PC-3 (cell line): ENCODE results near the gene L3MBTL4. TPM values are rescaled to one million over a fixed set of nuclear protein-coding genes. Genes with fewer than 3 reads are reported as not detected.

ENCODE experiments used
- ATAC-seq: fragments of 200-7000 bp; cut with Tn5 transposase; 2 replicates; pipeline ENCODE4 v1.9.1; 2020; ENCODE audit warnings: mild to moderate bottlenecking, moderate library complexity
- BruUV-seq: library from RNA; stranded (reverse); fragments of 400-500 nt; replicated peaks from 2 replicates; lab custom pipeline; 2021; lab: Mats Ljungman, UMichigan
- CTCF ChIA-PET: fragments of 300-600 bp; sonication (Branson Sonifier 250); formaldehyde crosslinking; loops from one replicate; lab custom pipeline; 2022; ENCODE audit warnings: antibody characterized with exemption; lab: Charles Lee
- POLR2A ChIA-PET: fragments of 300-600 bp; sonication (Branson Sonifier 250); formaldehyde crosslinking; loops from one replicate; lab custom pipeline; 2022; ENCODE audit warnings: antibody characterized with exemption; ENCODE audit not compliant: unreplicated experiment; lab: Charles Lee
- DNase-seq: peaks from one replicate; pipeline ENCODE4 v3.0.0-alpha.2; 2015
- H2AFZ ChIP-seq: fragments of 300-600 bp; sonication (generic); 2 replicates; pipeline ENCODE4 v1.6.0; 2016; ENCODE audit warnings: antibody characterized with exemption, low read length
- H3F3A ChIP-seq: fragments of 300-600 bp; sonication (generic); one replicate; pipeline ENCODE4 v1.6.0; 2017; ENCODE audit warnings: antibody characterized with exemption, low read length, control low read depth, mild to moderate bottlenecking; ENCODE audit not compliant: unreplicated experiment
- H3K27ac ChIP-seq: fragments of 300-600 bp; sonication (generic); 2 replicates; pipeline ENCODE4 v1.5.1; 2016; ENCODE audit warnings: mild to moderate bottlenecking, low read length
- H3K27me3 ChIP-seq: fragments of 300-600 bp; sonication (generic); 2 replicates; pipeline ENCODE4 v1.6.1; 2016; ENCODE audit warnings: low read length, mixed read lengths
- H3K36me3 ChIP-seq: fragments of 300-600 bp; sonication (generic); 2 replicates; pipeline ENCODE4 v1.6.1; 2016; ENCODE audit warnings: low read depth, mixed run types, low read length, mixed read lengths
- H3K4me1 ChIP-seq: fragments of 300-600 bp; sonication (generic); 2 replicates; pipeline ENCODE4 v1.5.1; 2016; ENCODE audit warnings: low read length; ENCODE audit not compliant: insufficient read depth
- H3K4me2 ChIP-seq: fragments of 300-600 bp; sonication (generic); 2 replicates; pipeline ENCODE4 v1.6.0; 2016; ENCODE audit warnings: low read length
- H3K4me3 ChIP-seq: fragments of 300-600 bp; sonication (generic); 2 replicates; pipeline ENCODE4 v1.5.1; 2016; ENCODE audit warnings: mild to moderate bottlenecking, low read length, mixed read lengths
- H3K79me2 ChIP-seq: fragments of 300-600 bp; sonication (generic); 2 replicates; pipeline ENCODE4 v1.6.1; 2017; ENCODE audit warnings: low read length, mixed read lengths
- H3K9ac ChIP-seq: fragments of 300-600 bp; sonication (generic); 2 replicates; pipeline ENCODE4 v1.6.0; 2016; ENCODE audit warnings: mild to moderate bottlenecking, low read length
- H3K9me2 ChIP-seq: fragments of 300-600 bp; sonication (generic); replicated peaks from 2 replicates; pipeline ENCODE4 v1.6.1; 2016; ENCODE audit warnings: mixed run types, low read length, mixed read lengths
- H3K9me3 ChIP-seq: fragments of 300-600 bp; sonication (generic); 2 replicates; pipeline ENCODE4 v1.6.1; 2016; ENCODE audit warnings: low read length, mixed read lengths
- H4K20me1 ChIP-seq: fragments of 300-600 bp; sonication (generic); 2 replicates; pipeline ENCODE4 v1.6.1; 2016; ENCODE audit warnings: low read length, mixed read lengths
- CTCF ChIP-seq: fragments of 300-600 bp; sonication (generic); conservative IDR thresholded peaks from 2 replicates; pipeline ENCODE4 v1.5.1; 2017; ENCODE audit warnings: antibody characterized with exemption, low read depth, mild to moderate bottlenecking, low read length
- EZH2 ChIP-seq: fragments of 300-600 bp; sonication (generic); IDR thresholded peaks from one replicate; pipeline ENCODE4 v1.6.1; 2017; ENCODE audit warnings: antibody characterized with exemption, mild to moderate bottlenecking, low read length; ENCODE audit not compliant: unreplicated experiment
- EZH2phosphoT487 ChIP-seq: fragments of 300-600 bp; sonication (generic); IDR thresholded peaks from 2 replicates; pipeline ENCODE4 v1.6.1; 2018; ENCODE audit warnings: mild to moderate bottlenecking, antibody characterized with exemption, low read length, borderline replicate concordance
- intact Hi-C: fragments of 100-400 bp; cut with micrococcal nuclease; formaldehyde crosslinking; loops from 2 replicates; pipeline ENCODE4 v1.9.0; 2023
- total RNA-seq: library from RNA; depleted of rRNA; stranded (reverse); fragments of >200 nt; gene quantifications from 2 replicates; pipeline ENCODE4 v1.2.3, GENCODE V29; 2014

The L3MBTL4 gene
- total RNA-seq, 1 experiment from 2014 or later: 0.47 TPM

- Histone ChIP-seq H3K9ac (no peak overlapping the region), H3K4me1 (peaks cover 5% of the 10 kb centered on the region; the same call in 1 of the 2 replicates), H4K20me1 (no peaks in the 10 kb centered on the region), H3K36me3 (no peaks in the 10 kb centered on the region), H3K27ac (no peak overlapping the region), H2AFZ (no peak overlapping the region), H3K4me3 (no peak overlapping the region), H3K27me3 (no peaks in the 10 kb centered on the region), H3K9me3 (no peaks in the 10 kb centered on the region), H3F3A (no peaks in the 10 kb centered on the region), H3K79me2 (no peaks in the 10 kb centered on the region), H3K4me2 (no peak overlapping the region), H3K9me2 (no peaks in the 10 kb centered on the region)
- no peak for DNase-seq
- ChIA-PET POLR2A (no interaction called here), CTCF (no interaction called here)
- TF ChIP-seq EZH2phosphoT487 (no peak), CTCF (no peak), EZH2 (no peak)
- intact Hi-C loops: no loop called here
- no peak for ATAC-seq
- BruUV-seq: no TSS peak
Observed at GRCh38 chr18:5963267-5963666, 451.4 kb downstream of the L3MBTL4 start.

GRCh38 chr18:5962362-5962761 lies 452.3 kb downstream of the L3MBTL4 start:
- Histone ChIP-seq H3K36me3 (no peaks in the 10 kb centered on the region), H3K9ac (no peak overlapping the region), H3K27me3 (no peaks in the 10 kb centered on the region), H3K4me1 (peaks cover 5% of the 10 kb centered on the region; the same call in 1 of the 2 replicates), H3K4me3 (no peak overlapping the region), H3F3A (no peaks in the 10 kb centered on the region), H3K79me2 (no peaks in the 10 kb centered on the region), H4K20me1 (no peaks in the 10 kb centered on the region), H3K9me3 (no peaks in the 10 kb centered on the region), H3K27ac (no peak overlapping the region), H2AFZ (no peak overlapping the region), H3K9me2 (no peaks in the 10 kb centered on the region), H3K4me2 (no peak overlapping the region)
- DNase-seq (no peak), ATAC-seq (no peak)
- ChIA-PET POLR2A (no interaction called here), CTCF (no interaction called here)
- no TSS peak for BruUV-seq
- TF ChIP-seq EZH2 (no peak), EZH2phosphoT487 (no peak), CTCF (no peak)
- intact Hi-C loops: no loop called here

- H3K4me2 ChIP-seq: no peak overlapping the region
- peaks cover 5% of the 10 kb centered on the region; the same call in 1 of the 2 replicates for H3K4me1 ChIP-seq
- intact Hi-C loops: no loop called here
- ChIA-PET POLR2A (no interaction called here), CTCF (no interaction called here)
- H4K20me1 ChIP-seq: no peaks in the 10 kb centered on the region
- H3K36me3 ChIP-seq: no peaks in the 10 kb centered on the region
- H3K79me2 ChIP-seq: no peaks in the 10 kb centered on the region
- H3F3A ChIP-seq: no peaks in the 10 kb centered on the region
- H3K27ac ChIP-seq: no peak overlapping the region
- no peaks in the 10 kb centered on the region for H3K9me3 ChIP-seq
- BruUV-seq: no TSS peak
- TF ChIP-seq EZH2phosphoT487 (no peak), EZH2 (no peak), CTCF (no peak)
- H3K4me3 ChIP-seq: no peak overlapping the region
- no peaks in the 10 kb centered on the region for H3K27me3 ChIP-seq
- no peak overlapping the region for H3K9ac ChIP-seq
- no peak for DNase-seq
- no peak for ATAC-seq
- no peak overlapping the region for H2AFZ ChIP-seq
- H3K9me2 ChIP-seq: no peaks in the 10 kb centered on the region
Observed at GRCh38 chr18:5961828-5962150, 452.9 kb downstream of the L3MBTL4 start.
